A673 (cell line): Measurements from ENCODE around the gene CNIH4. TPM values are rescaled to one million over a fixed set of nuclear protein-coding genes. Genes with fewer than 3 reads are reported as not detected.

Experiments
- microRNA-seq: library from miRNA; unstranded; fragments of <30 nt; microRNA quantifications from one replicate; pipeline ENCODE4 v1.2.0, GENCODE V29; 2021
- total RNA-seq: library from RNA; stranded (reverse); gene quantifications from 2 replicates; pipeline ENCODE4 v1.2.3, GENCODE V29; 2021

CNIH4 gene
- total RNA-seq, 1 experiment from 2014 or later = 79.9 TPM

Small RNAs within 50 kb of the gene (microRNA-seq; reads per million reads assigned to microRNA genes)
- gene MIR4742 = 2.7 reads per million, percentile 3 among the genes with 10 or more reads in this experiment

Other genes with a start within 250 kb of the CNIH4 start
- gene FBXO28, start 242.8 kb upstream of the CNIH4 start, total RNA-seq = 39.0 and 45.8 TPM in 2 replicates
- 55.4 and 70.0 TPM in 2 replicates for gene DEGS1, start 173.6 kb upstream of the CNIH4 start, total RNA-seq
- 52.5 and 54.8 TPM in 2 replicates for gene NVL, start 26.7 kb upstream of the CNIH4 start, total RNA-seq
- gene WDR26, start 77.9 kb downstream of the CNIH4 start, total RNA-seq = 73.5 TPM in 2 replicates